HG03378 (cell line): ENCODE data around the gene PALLD.
"Not testable (repeated sequence)": the region's sequence is repeated elsewhere in the genome, so short reads cannot be mapped to it uniquely, and the experiment has no call there.

ENCODE experiments used
- ATAC-seq: cut with Tn5 transposase; IDR thresholded peaks from one replicate; pipeline ENCODE4 v1.9.1; 2021; ENCODE audit warnings: mild to moderate bottlenecking, moderate library complexity; ENCODE audit not compliant: unreplicated experiment

Gene PALLD

DNA sequence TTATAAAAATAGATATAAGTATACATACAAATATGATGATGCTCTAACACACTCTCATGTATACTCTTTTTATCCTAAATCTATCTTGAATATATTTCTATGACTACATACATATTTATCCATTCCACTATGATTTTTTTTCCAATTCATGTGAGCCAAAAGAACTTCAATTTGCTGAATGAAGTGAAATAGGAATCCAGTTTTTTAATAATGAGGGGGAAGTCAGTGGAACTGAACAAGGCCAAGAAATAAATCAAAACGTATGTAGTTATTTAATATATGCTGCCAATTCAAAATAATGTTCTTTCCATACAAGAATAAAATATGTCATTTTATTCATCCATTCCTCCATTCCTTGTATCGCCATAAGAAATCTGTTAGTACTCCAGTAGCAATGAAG lies 6.1 kb upstream of the PALLD start:
- no peak for ATAC-seq

DNA sequence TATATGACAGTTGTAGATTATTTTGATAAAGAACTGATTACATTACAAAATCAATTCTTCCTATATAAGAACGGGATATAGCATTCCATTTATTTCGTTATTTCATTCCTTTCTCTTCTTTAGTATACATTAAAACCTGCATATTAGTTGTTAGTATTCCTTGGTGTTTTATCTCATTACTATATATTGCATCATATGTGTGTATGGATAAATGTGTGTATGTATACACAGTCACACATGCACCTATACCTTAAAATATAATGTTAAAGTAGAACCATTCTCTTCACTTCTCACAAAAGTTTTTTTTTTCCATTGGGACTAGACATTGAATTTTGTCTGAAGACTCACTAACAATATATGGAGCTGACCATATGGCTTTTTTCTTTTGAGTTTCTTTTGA lies 5.3 kb upstream of the PALLD start:
- no peak for ATAC-seq

DNA sequence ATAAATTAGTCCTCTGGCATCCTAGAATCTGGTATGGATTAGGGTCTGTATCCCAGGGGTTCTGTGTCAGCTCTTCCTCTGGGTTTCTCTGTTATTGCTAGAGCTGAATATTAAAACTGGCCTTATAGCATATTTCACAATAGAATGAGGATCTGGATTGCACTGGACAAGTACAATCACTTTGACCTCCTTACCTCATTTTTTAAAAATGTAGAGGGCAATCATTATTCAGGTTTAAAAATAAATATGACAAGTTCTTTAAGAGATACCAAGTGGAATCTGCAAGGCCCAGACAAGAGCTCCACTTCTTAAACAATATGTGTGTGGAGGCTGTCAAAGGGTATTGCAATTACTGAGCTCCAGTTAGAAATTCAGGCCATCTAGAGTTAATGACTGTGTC lies 1.4 kb downstream of the PALLD start:
- no peak for ATAC-seq

DNA sequence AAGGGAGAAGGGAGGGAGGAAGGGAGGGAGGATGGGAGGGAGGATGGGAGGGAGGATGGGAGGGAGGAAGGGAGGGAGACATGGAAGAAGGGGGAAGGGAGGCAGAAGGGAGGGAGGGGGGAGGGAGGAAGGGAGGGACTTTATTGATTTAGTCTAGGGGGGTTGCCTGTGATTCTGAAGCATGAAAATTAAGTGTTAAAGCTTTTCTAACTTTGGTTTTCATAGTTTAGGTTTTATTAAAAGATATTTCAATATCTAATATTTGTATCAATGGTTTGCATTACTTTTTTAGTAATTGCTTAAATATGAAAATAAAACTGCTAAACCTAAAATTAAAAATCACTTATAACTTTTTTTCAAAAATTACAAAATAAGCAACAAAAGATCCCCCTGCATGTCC lies 2.4 kb downstream of the PALLD start:
- ATAC-seq: no peak

DNA sequence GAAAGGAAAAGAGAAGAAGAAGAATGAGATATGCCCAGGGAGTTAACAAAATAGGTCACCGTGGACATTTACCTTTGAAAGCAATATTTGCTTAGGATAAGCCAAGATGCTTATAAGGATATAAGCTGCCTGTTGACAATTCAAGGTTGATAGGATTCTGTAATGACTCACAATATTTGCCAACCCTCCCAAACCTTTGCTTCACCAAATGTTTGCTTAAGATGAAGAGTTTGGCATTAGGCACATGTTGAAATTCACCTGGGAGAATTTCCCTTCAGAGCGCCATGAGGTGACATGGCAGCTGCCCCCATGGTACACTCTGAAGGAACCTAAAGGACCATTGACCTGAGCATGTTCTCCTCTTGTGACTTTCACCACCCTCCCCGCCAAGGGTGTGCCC lies 4.6 kb downstream of the PALLD start:
- ATAC-seq: no peak

DNA sequence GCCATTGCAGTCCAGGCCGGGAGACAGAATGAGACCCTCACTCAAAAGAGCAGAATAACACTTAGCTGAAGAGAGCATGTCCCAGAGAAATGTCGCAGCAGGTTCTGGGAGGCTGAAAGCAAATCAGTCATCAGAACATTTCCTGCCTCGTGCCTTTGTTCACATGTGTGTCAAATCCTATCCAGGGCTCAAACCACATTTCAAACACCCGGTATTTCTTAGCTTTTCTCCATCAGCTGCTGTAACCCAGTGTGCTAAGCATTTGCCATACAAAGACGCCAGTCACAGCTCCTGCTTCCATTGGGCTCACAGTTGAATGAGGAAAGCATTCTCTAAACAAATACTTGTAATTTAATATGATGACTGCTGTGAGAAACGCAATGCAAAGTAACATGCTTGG lies 6.0 kb downstream of the PALLD start:
- ATAC-seq: no peak

DNA sequence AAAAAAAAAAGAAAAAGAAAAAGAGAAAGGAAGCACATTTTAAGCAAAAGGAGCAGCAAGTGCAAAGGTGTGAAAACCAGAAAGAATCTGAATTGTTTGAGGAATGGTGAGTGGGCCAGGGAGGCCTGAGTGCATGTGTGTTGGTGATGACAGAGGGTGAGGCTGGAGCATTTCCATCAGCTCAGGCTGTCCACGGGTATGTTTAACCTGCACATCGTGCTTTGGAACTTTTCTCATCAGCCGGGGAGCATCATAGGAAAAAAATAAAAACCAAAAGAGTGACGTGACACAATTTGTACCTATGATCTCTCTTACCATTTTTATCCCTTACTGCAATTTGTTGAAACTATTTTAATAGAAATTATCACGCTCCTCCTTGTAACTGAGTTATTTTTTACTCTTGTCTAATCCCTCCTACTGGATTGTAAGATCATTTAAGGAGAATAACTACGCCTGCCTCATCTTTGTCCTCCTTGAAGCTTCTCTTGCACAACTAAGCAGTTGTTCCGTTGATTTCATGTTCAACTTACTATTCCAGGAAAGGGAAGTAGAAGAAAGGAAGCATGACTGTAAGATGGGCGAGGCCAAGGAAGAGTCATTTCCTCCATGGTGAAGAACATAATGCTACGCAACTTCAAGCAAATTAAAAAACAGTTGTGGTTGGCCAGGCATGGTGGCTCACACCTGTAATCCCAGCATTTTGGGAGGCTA lies 7.0 kb downstream of the PALLD start:
- no peak for ATAC-seq

DNA sequence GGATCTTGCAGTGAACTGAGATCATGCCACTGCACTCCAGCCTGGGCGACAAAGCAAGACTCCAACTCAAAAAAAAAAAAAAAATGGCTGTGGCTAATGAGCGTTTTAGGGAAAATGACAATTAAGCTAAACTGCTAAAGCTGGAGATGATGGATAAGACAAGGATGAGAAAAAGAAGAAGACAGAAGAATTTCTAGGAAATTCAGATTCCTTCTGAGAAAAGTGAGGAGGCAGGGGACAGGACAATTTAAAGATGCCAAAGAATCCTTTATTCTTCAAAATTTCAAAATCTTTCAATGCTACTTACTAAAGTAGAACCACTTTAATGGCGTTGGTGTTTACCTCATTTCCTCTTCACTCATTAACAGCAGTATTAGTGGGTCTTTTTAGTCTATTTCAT lies 7.7 kb downstream of the PALLD start:
- ATAC-seq: no peak

DNA sequence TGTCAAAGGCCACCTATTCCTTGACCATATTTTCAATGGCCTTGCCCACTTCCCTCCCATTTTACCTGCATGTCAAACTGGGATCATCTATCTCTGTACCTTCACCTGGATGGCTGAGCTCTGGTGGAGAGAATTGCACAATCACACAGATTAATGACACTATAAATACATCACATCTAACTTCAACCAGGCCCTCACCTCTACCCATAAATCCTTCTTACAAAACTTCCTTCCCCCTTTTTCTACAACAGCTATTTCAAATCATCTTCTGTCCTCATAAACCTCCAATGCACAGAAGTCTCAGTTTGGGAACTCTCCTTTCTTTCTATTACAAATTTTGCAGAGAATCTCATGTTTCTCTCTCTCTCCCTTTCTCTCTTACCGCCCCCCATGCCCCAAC lies 9.2 kb downstream of the PALLD start:
- ATAC-seq: no peak

DNA sequence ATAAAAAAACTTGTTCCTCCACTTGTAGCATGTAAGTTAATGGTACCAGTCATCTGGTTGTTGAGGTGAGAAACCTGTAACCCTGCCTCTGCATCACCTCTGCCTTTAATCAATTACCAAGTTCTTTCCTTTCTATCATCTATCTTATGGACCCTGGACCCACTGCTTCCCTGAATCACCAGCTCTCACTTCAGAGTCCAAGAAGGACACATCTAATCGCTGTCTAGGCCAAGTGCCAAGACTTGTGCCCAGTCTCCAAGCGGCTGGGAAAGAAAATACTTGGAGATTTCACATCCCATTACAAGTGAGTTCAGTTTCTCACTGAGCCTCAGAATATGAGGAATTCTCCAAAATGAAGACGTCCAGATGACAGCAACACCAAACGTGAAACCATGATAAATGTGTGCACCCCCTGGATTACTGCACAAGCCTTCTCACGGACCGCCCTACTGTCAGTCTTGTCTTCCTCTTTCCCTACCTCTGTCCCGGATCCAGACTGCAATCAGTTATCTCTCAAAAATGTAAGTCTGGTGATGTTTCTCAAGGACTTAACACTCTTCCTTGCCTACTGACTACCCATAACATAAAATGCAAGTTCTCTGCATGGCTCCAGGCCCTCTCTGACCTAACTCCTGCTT lies 10.4 kb downstream of the PALLD start:
- no peak for ATAC-seq

DNA sequence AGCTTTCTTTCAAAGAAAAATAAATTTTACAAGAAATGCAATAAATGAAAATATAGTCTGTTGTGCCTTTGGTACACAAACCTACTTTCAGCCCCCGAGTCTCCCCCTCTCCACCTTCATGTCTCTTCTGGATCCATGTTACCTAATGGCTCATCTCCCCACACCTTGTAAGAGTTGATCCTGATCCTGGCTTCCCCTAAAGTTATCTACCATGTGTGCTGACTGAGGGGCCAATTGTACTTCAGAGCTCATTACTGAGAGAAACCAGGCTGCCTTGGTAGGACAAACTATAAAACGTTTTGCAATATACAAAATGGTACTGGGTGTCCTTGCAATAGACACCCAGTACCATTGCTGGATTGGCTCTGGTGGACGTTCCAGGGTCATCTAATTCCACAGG lies 11.8 kb downstream of the PALLD start:
- no peak for ATAC-seq

DNA sequence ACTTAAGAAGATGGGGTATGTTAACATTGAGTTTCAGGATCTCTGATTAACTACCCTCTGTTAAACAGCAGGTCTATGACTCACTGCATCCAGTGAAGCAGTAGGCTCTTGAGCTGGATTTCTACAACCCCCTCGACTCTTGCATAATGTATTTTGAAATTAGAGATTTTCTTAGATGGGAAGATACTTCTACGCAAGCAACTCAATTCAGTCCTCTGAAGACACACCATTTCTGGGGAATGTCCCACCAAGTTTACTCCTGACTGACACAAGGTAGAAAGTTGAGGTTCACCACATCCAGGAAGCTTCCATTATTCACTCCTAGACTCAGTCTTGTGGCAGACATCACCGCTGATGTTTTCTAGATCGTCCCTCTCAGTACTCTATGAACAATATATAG lies 12.9 kb downstream of the PALLD start:
- no peak for ATAC-seq

DNA sequence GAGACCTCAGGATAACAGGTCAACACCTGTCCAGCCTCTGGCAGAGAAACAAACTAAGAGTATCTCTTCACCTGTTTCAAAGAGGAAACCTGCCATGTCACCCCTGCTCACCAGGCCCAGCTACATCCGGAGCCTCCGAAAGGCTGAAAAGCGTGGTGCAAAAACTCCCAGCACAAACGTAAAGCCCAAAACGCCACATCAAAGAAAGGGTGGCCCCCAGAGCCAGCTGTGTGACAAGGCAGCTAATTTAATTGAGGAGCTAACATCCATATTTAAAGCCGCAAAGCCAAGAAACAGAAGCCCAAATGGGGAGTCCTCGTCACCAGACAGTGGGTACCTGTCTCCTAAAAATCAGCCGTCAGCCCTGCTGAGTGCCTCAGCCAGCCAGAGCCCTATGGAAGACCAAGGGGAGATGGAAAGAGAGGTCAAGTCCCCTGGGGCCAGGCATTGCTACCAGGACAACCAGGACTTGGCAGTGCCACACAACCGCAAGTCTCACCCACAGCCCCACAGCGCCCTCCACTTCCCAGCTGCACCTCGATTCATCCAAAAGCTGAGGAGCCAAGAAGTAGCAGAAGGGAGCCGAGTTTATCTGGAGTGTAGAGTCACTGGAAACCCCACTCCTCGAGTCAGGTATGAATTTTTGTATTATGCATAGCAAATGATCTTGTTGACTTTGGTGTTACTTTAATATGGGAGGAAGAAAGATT lies 15.1 kb downstream of the PALLD start:
- no peak for ATAC-seq

DNA sequence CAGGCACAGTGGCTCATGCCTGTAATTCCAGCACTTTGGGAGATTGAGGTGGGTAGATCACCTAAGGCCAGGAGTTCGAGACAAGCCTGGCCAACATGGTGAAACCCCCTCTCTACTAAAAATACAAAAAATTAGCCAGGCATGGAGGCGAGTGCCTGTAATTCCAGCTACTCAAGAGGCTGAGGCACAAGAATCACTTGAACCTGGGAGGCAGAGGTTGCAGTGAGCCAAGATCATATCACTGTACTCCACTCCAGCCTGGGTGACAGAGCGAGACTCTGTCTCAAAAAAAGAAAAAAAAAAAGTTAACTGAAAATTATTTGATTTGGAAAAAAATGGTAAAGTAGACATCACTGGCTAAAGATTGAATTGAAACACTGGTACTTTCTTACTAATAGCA lies 17.0 kb downstream of the PALLD start:
- ATAC-seq: not testable (repeated sequence)

DNA sequence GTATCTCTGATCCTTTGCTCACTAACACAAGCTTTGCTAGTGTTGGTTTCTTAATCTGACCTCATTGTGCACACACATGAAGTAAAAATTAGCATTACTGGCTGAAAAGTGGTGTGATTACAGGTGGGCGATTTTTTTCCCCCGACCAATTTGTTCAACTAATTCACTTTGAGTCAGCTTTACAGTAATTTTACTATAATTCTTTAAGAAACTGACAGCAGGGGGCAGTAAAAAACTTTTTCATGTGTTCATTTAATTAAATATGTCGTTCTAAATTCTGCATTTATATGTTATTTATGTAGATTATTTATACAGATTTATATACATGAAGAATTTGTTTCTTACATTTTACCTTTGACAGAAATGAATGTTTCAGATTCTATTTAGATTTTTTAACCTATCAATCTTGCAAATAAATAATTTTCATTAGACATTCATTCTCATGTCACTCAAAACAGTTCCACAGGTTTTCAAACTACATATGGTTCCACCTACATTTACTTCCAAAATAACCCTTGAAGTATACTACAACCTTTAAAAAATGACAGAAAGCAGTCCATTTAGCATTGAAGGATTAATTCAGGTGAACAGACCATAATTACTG lies 17.5 kb downstream of the PALLD start:
- no peak for ATAC-seq

DNA sequence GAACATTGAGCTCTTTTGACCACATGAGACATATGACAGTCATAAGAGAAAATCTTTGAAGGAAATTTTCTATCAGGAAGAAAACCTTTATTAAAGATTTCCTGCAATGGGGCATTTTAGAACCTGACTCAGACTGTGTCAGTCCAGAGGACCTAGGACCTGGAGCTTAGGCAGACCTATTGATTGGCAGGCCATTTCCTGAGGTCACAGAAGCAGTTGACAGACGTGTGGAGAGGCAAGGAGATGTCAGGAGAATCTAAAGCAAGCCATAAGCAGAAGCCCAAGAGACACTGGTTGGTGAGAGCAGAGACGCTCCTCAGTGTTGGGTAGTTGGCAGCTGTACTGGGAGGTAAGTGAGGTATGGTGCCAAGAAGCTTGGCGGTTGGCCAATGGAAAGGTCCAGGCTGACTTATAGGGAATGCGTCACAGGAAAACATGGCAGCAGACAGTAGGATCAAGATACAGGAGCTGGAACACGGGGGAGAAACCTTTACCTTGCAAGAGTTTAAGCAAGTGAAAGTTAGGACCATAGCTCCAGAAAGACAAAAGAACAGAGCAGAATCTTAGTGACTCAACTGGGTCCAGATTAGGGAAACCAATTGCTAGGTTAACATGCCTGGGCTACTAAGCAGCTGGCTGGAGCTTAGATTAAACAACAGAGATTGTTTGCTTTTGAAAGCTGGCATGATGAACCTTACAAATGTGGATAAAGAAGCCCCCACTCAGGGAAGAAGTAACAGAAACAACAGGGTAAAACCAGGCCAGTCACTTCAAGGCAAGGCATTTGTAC lies 18.6 kb downstream of the PALLD start:
- ATAC-seq: no peak

DNA sequence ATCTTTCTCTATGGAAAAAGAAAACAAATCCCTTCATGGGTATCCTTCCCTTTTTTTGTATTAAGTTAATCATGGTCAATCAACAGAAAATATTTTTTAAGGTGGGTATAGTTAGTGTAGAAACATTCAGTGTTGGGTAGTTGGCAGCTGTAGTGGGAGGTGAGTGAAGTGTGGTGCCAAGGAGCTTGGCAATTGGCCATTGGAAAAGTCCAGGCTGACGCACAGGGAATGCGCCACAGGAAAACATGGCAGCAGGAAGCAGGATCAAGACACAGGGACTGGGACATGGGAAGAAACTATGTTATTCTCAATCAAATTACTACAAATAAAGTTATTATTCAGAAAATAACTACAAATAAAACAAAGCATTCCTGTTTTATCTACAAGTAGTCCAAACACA lies 20.0 kb downstream of the PALLD start:
- ATAC-seq: no peak

DNA sequence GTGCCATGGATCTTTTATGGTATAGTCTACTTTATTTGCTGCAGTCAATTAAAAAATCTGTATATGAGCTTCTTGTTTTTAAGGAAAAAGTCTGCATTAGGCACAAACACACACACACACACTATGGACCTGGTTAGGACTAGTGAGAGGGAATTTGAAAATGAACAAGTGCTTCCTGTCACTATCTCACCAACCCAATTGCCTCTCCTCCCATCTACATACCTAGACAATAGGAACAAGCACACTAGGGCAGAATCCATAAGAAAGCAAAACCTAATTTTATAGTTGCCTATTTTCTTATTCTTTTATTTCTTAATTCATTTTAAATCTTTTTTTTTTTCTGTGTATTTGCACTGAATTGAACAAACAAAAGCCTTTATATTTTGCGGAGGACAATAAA lies 22.7 kb downstream of the PALLD start:
- ATAC-seq: no peak

DNA sequence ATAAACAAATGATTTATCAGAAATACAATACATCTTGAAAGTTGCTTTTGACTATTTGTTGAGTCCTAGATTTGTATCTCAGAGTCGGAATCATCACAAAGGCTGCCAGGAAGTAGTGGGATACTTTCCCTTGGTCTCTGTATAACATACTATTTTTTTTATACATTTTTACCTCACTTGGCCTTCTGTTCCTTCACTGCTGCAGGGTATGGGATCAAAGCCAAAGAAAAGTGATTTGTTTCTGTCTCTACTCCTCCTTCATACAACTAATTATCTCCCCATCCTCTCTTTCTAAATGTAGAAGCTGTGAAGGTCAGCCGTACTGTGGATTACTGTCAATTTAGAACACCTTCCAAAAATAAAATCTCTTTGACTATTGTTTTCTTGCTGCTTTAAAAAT lies 24.9 kb downstream of the PALLD start:
- ATAC-seq: no peak

DNA sequence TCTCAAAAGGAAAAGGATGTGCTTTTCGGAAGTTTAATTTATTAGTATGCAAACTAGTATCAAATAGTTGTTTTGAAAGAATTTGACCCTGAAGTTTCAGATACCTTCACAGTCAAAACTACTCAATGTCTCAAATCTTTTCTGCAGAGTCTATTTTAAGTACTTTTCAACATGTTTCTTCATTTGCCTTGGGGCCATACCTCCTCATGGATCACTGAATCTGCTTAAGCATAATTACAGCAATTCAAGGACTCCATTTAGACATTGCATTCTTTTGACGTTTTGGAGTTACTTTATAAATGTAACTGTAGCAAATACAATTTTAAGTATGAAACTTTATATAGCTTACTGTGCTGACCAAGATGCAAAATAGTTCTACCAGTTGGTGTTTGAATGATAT lies 25.5 kb downstream of the PALLD start:
- no peak for ATAC-seq

DNA sequence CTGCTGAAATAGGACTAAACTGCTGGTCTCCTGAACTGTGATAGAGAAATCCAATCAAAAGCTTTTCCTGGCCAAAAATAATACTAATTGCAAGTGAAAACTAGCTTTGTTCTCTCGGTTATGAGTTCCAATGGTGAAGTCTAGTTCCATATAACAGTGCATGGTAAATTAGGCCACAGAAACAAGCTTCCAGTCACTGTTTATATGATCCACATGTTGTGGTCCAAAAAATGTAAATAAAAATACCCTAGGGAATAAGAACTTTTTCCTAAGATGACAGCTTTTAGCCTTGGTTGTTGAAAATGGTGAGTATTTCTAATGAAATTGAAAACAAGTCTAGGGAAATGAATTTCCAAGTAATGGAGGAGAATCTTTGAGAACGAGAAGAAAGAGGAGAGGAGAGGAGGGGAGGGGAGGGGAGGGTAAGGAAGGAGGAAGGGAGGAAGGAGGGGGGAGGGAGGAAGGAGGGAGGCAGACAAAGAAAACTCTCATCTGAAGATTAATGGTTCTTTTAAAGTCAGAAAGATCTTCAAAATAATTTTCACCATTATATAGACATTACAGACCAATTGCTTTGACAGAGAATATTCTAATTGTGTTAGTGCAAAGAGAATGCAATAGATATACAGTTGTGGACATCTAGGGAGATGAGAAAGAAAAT lies 26.1 kb downstream of the PALLD start:
- no peak for ATAC-seq
